Hepatocyte (in vitro differentiated cells): ENCODE results near the gene FASTKD1. TPM values are rescaled to one million over a fixed set of nuclear protein-coding genes. Genes with fewer than 3 reads are reported as not detected.

Source experiments
- DNase-seq: peaks from one replicate; pipeline ENCODE4 v3.0.0-alpha.2; 2016; ENCODE audit warnings: low spot score
- H2AFZ ChIP-seq: fragments of 200-600 bp; sonication (generic); 2 replicates; pipeline ENCODE4 v1.6.0; 2016; ENCODE audit warnings: antibody characterized with exemption, mild to moderate bottlenecking
- H3K27ac ChIP-seq: fragments of 200-600 bp; sonication (generic); 2 replicates; pipeline ENCODE4 v1.5.1; 2016; ENCODE audit warnings: mild to moderate bottlenecking
- H3K27me3 ChIP-seq: fragments of 200-600 bp; sonication (generic); 2 replicates; pipeline ENCODE4 v1.6.1; 2016
- H3K36me3 ChIP-seq: fragments of 200-600 bp; sonication (generic); replicated peaks from 2 replicates; pipeline ENCODE4 v1.5.1; 2016; ENCODE audit warnings: low read depth; ENCODE audit not compliant: insufficient read depth
- H3K4me1 ChIP-seq: fragments of 200-600 bp; sonication (generic); 2 replicates; pipeline ENCODE4 v1.5.1; 2016; ENCODE audit warnings: mild to moderate bottlenecking, moderate library complexity; ENCODE audit not compliant: insufficient read depth
- H3K4me2 ChIP-seq: fragments of 200-600 bp; sonication (generic); 2 replicates; pipeline ENCODE4 v1.6.0; 2016
- H3K4me3 ChIP-seq: fragments of 200-600 bp; sonication (generic); 2 replicates; pipeline ENCODE4 v1.5.1; 2016; ENCODE audit warnings: mild to moderate bottlenecking
- H3K79me2 ChIP-seq: fragments of 200-600 bp; sonication (generic); 2 replicates; pipeline ENCODE4 v1.6.0; 2017; ENCODE audit warnings: mild to moderate bottlenecking
- H3K9me2 ChIP-seq: fragments of 200-600 bp; sonication (generic); replicated peaks from 2 replicates; pipeline ENCODE4 v1.6.0; 2017; ENCODE audit warnings: mild to moderate bottlenecking; ENCODE audit not compliant: insufficient read depth
- H3K9me3 ChIP-seq: fragments of 200-600 bp; sonication (generic); 2 replicates; pipeline ENCODE4 v1.5.1; 2016; ENCODE audit warnings: low read depth, mild to moderate bottlenecking
- H4K20me1 ChIP-seq: fragments of 200-600 bp; sonication (generic); 2 replicates; pipeline ENCODE4 v1.6.0; 2016; ENCODE audit warnings: mild to moderate bottlenecking; ENCODE audit not compliant: insufficient read depth, poor library complexity, severe bottlenecking
- EZH2 ChIP-seq: fragments of 200-600 bp; sonication (generic); IDR thresholded peaks from 2 replicates; pipeline ENCODE4 v1.6.1; 2016; ENCODE audit warnings: antibody characterized with exemption, mild to moderate bottlenecking, borderline replicate concordance
- EZH2phosphoT487 ChIP-seq: fragments of 200-600 bp; sonication (generic); IDR thresholded peaks from one replicate; pipeline ENCODE4 v1.6.1; 2018; ENCODE audit warnings: antibody characterized with exemption, mild to moderate bottlenecking, low read depth, moderate library complexity; ENCODE audit not compliant: unreplicated experiment, severe bottlenecking
- WGBS: methylation state at CpG from one replicate; pipeline ENCODE4 v1.1.6; 2016; ENCODE audit warnings: low lambda C conversion rate; ENCODE audit errors: missing lambda C conversion rate; 5-methylcytosine and 5-hydroxymethylcytosine counted together
- polyA plus RNA-seq: library from polyadenylated mRNA; unstranded; fragments of >200 nt; fragmentation: Nextera tagmentation; extraction: Ambion mirVana; gene quantifications from 2 replicates; pipeline ENCODE4 v1.2.1, GENCODE V29; 2016
- total RNA-seq: library from RNA; depleted of rRNA; stranded (reverse); fragments of >200 nt; gene quantifications from 2 replicates; pipeline ENCODE4 v1.2.3, GENCODE V29; 2014
- TF ChIP-seq, protein P1 (sequence below): fragments of 200-600 bp; sonication (generic); IDR thresholded peaks from 2 replicates; pipeline ENCODE4 v1.5.1; 2016; ENCODE audit warnings: antibody characterized with exemption, mild to moderate bottlenecking; ENCODE audit not compliant: poor library complexity

FASTKD1 gene
- total and polyA plus RNA-seq, 2 experiments from 2014 or later, result 15.0 to 23.2 TPM

DNA sequence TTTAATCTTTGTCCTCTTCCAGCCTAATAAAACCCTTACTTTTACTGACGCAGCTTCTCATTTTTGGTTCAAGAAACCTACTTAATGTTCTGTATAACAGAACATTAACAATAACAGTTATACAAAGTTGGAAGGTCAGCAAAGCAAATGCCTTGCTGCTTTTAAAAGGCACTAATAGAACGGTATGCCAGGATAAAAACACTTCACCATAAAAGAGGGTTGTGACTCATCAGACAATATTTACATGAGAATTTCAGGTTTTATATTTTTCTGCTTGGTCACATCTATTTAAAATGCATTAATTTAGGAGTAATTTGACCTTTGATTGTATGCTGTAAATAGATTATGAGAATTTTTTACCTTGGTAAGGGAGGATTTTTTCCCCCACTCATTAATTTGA is 61.1 kb downstream of the FASTKD1 start:
- Histone ChIP-seq H3K4me3 (no peak overlapping the region), H3K4me2 (no peak overlapping the region), H4K20me1 (no peaks in the 10 kb centered on the region), H3K36me3 (no peaks in the 10 kb centered on the region), H2AFZ (no peak overlapping the region), H3K79me2 (no peaks in the 10 kb centered on the region), H3K9me2 (no peaks in the 10 kb centered on the region), H3K27ac (no peak overlapping the region), H3K9me3 (no peaks in the 10 kb centered on the region), H3K27me3 (no peaks in the 10 kb centered on the region), H3K4me1 (peaks cover 23% of the 10 kb centered on the region)
- 36% methylated on average over 2 of the region's 2 CpGs for WGBS
- TF ChIP-seq EZH2phosphoT487 (no peak), EZH2 (no peak)
- TF ChIP-seq, protein P1, sequence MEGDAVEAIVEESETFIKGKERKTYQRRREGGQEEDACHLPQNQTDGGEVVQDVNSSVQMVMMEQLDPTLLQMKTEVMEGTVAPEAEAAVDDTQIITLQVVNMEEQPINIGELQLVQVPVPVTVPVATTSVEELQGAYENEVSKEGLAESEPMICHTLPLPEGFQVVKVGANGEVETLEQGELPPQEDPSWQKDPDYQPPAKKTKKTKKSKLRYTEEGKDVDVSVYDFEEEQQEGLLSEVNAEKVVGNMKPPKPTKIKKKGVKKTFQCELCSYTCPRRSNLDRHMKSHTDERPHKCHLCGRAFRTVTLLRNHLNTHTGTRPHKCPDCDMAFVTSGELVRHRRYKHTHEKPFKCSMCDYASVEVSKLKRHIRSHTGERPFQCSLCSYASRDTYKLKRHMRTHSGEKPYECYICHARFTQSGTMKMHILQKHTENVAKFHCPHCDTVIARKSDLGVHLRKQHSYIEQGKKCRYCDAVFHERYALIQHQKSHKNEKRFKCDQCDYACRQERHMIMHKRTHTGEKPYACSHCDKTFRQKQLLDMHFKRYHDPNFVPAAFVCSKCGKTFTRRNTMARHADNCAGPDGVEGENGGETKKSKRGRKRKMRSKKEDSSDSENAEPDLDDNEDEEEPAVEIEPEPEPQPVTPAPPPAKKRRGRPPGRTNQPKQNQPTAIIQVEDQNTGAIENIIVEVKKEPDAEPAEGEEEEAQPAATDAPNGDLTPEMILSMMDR, result no peak
- DNase-seq, result no peak

DNA sequence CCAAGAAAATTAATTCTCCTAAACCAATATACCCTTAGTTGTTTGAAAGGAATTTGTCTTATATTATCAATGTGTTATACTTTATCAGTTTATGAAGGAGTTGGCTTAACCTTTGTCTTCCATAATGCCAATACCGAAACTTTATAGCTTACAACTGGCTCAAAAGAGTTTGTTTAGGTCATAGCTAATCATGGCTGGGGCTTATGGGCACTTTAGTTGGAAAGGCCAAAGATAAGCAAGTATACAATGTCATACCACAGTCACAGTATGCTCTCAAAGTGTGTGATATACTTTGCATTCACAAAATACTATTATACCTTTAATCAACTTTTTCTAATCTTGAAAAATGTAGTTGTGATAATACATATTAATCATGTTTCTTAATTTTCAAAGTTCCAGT is 61.8 kb downstream of the FASTKD1 start:
- WGBS, result 18% methylated on average over 1 of the region's 1 CpG
- Histone ChIP-seq H3K9me3 (no peaks in the 10 kb centered on the region), H3K36me3 (no peaks in the 10 kb centered on the region), H3K4me2 (no peak overlapping the region), H3K4me1 (peaks cover 23% of the 10 kb centered on the region), H2AFZ (no peak overlapping the region), H3K27ac (no peak overlapping the region), H3K9me2 (no peaks in the 10 kb centered on the region), H3K4me3 (no peak overlapping the region), H3K79me2 (no peaks in the 10 kb centered on the region), H3K27me3 (no peaks in the 10 kb centered on the region), H4K20me1 (no peaks in the 10 kb centered on the region)
- no peak for DNase-seq
- TF ChIP-seq EZH2phosphoT487 (no peak), EZH2 (no peak)
- TF ChIP-seq, protein P1, result no peak

DNA sequence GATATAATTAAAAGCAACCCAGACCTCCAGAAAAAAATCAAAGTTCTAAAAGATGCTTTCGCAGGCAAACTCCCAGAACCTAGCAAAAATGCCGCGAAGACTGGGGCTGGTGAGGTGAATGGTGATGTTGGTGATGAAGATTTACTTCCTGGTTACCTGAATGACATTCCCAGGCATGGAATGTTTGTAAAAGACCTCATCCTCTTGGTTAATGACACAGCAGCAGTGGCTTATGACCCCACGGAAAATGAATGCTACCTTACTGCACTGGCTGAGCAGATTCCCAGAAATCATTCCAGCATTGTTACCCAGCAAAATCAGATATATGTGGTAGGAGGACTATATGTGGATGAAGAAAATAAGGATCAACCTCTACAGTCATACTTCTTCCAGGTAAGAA is 63.2 kb downstream of the FASTKD1 start:
- Histone ChIP-seq H4K20me1 (no peaks in the 10 kb centered on the region), H3K4me3 (no peak overlapping the region), H3K36me3 (no peaks in the 10 kb centered on the region), H3K4me1 (peaks cover 23% of the 10 kb centered on the region), H3K27me3 (no peaks in the 10 kb centered on the region), H3K9me3 (no peaks in the 10 kb centered on the region), H3K4me2 (peak overlapping the region; percentile 8), H3K9me2 (no peaks in the 10 kb centered on the region), H3K27ac (peak overlapping the region; percentile 17), H2AFZ (no peak overlapping the region), H3K79me2 (no peaks in the 10 kb centered on the region)
- DNase-seq, result no peak
- WGBS, result 91% methylated on average over 4 of the region's 4 CpGs
- TF ChIP-seq, protein P1, result no peak
- no peak for TF ChIP-seq EZH2phosphoT487
- no peak for TF ChIP-seq EZH2

DNA sequence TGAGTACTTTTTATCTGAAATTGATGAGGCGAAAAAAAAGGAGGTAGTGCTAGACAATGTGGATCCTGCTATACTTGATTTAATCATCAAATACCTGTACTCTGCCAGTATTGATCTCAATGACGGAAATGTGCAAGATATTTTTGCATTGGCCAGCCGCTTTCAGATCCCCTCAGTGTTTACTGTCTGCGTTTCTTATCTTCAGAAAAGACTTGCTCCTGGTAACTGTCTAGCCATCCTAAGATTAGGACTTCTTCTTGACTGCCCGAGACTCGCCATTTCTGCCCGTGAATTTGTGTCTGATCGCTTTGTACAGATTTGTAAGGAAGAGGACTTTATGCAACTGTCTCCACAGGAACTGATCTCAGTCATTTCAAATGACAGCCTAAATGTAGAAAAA is 63.7 kb downstream of the FASTKD1 start:
- Histone ChIP-seq H3K4me3 (no peak overlapping the region), H3K36me3 (no peaks in the 10 kb centered on the region), H3K9me3 (no peaks in the 10 kb centered on the region), H3K9me2 (no peaks in the 10 kb centered on the region), H3K4me1 (peaks cover 23% of the 10 kb centered on the region), H3K4me2 (peak overlapping the region; percentile 8), H3K79me2 (no peaks in the 10 kb centered on the region), H3K27me3 (no peaks in the 10 kb centered on the region), H3K27ac (peak overlapping the region; percentile 17), H4K20me1 (no peaks in the 10 kb centered on the region), H2AFZ (no peak overlapping the region)
- DNase-seq, result no peak
- TF ChIP-seq EZH2phosphoT487, result no peak
- TF ChIP-seq, protein P1, result no peak
- no peak for TF ChIP-seq EZH2
- WGBS, result 61% methylated on average over 8 of the region's 8 CpGs
